HG03097 (cell line): ENCODE data around the gene STRN.

Source experiments
- ATAC-seq: cut with Tn5 transposase; IDR thresholded peaks from one replicate; pipeline ENCODE4 v1.9.1; 2021; ENCODE audit not compliant: unreplicated experiment, low FRiP score

The STRN gene

GRCh38 chr2:36800381-36800780, 166.0 kb downstream of the STRN start:
- no peak for ATAC-seq

GRCh38 chr2:36798724-36799123, 167.6 kb downstream of the STRN start:
- ATAC-seq, result no peak

GRCh38 chr2:36797324-36798070, 168.8 kb downstream of the STRN start:
- ATAC-seq, result no peak
